GM19438 (cell line): ENCODE data around the gene ARHGAP26.
"Not testable (repeated sequence)": the region's sequence is repeated elsewhere in the genome, so short reads cannot be mapped to it uniquely, and the experiment has no call there.

ENCODE experiments used
- ATAC-seq: cut with Tn5 transposase; IDR thresholded peaks from one replicate; pipeline ENCODE4 v1.9.1; 2021; ENCODE audit warnings: low read depth; ENCODE audit not compliant: unreplicated experiment

The ARHGAP26 gene

GRCh38 chr5:142946547-142947426 lies 176.6 kb downstream of the ARHGAP26 start:
- ATAC-seq, result no peak

GRCh38 chr5:142947427-142947709 lies 177.2 kb downstream of the ARHGAP26 start:
- no peak for ATAC-seq

GRCh38 chr5:142952229-142952628 lies 182.1 kb downstream of the ARHGAP26 start:
- ATAC-seq, result no peak

GRCh38 chr5:142952871-142953270 lies 182.7 kb downstream of the ARHGAP26 start:
- not testable (repeated sequence) for ATAC-seq

- no peak for ATAC-seq
Measured at GRCh38 chr5:142954455-142954854, 184.3 kb downstream of the ARHGAP26 start.

GRCh38 chr5:142955628-142956027 lies 185.5 kb downstream of the ARHGAP26 start:
- no peak for ATAC-seq

GRCh38 chr5:142957528-142957927 lies 187.4 kb downstream of the ARHGAP26 start:
- ATAC-seq, result no peak

- no peak for ATAC-seq
Measured at GRCh38 chr5:142958944-142959682, 188.9 kb downstream of the ARHGAP26 start.

- no peak for ATAC-seq
Measured at GRCh38 chr5:142959683-142960657, 189.8 kb downstream of the ARHGAP26 start.

- no peak for ATAC-seq
Measured at GRCh38 chr5:142961440-142962173, 191.4 kb downstream of the ARHGAP26 start.

- no peak for ATAC-seq
Measured at GRCh38 chr5:142962174-142962533, 192.0 kb downstream of the ARHGAP26 start.

- not testable (repeated sequence) for ATAC-seq
Measured at GRCh38 chr5:142965258-142966120, 195.3 kb downstream of the ARHGAP26 start.

- ATAC-seq, result no peak
Measured at GRCh38 chr5:142966121-142966420, 195.9 kb downstream of the ARHGAP26 start.

- no peak for ATAC-seq
Measured at GRCh38 chr5:142969186-142969585, 199.0 kb downstream of the ARHGAP26 start.

GRCh38 chr5:142969624-142970439 lies 199.7 kb downstream of the ARHGAP26 start:
- ATAC-seq, result no peak

- no peak for ATAC-seq
Measured at GRCh38 chr5:142970440-142971030, 200.4 kb downstream of the ARHGAP26 start.

- ATAC-seq, result no peak
Measured at GRCh38 chr5:142971303-142972013, 201.3 kb downstream of the ARHGAP26 start.
